HG02610 (cell line): Measurements from ENCODE around the gene NAA80.
A peak's percentile ranks its signal among the peaks of the same experiment; 100 is the strongest.

Experiments used
- ATAC-seq: cut with Tn5 transposase; IDR thresholded peaks from one replicate; pipeline ENCODE4 v1.9.1; 2021; ENCODE audit warnings: mild to moderate bottlenecking, moderate library complexity; ENCODE audit not compliant: unreplicated experiment

The NAA80 gene

DNA sequence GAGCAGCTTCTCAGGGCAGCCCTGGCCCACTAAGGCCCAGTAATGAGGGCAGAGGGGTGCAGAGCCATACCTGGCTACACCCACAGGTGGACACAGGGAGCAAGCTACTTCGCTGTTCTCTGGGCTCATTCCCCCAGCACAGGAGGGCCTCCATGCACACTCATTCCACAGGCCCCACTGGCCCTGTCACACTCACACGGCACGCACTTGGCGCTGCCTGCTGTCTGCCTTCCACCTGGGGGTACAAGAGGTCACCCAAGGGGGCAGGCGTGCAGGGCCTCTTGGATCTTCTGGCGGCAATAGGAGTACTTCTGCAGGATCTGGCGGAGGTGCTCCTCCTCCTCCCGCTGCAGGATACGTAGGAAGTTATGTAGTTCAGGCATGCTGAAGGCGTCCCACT lies 31.1 kb upstream of the NAA80 start:
- no peak for ATAC-seq

DNA sequence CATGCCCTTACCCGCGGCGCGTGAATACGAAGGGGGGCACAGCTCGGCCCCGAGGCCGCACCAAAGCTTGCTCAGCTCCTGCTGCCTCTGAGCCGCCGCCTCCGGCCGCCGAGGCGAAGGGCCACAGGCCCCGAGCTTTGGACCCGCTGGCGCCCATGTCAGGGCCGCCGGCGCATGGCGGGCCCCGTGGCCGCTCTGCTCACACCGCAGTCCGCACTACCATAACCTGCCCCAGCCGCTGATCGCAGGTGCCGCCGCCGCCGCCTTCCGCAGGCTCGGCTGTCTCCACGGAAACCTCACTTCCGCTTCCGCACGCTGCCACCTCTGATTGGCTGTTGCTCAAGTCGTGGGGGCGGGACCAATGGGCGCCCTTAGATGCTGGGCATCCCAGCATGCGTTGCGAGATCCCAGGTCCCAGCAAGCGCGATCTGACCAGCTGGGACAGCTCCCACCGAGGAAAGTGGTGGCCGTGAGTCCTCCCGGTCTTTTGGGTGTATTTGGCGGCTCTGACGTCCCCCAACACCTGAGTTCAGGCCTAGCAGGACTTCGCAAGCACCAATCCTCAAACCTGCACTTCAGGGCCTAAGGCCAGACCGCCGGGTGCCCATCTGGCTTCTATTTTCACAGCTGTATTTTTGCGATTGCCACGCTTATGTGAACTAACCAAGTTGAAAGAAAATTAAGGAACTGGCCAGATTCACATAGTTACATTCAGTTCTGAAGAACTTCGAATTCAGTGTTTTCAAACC lies 28.9 kb upstream of the NAA80 start, which contains the start of gene TUSC2:
Gene TUSC2 (minus strand): TSS at position 281 of the 749 bp plus-strand sequence. CDS start 124 bp downstream, at position 157.
- ATAC-seq = peak; percentile 83

DNA sequence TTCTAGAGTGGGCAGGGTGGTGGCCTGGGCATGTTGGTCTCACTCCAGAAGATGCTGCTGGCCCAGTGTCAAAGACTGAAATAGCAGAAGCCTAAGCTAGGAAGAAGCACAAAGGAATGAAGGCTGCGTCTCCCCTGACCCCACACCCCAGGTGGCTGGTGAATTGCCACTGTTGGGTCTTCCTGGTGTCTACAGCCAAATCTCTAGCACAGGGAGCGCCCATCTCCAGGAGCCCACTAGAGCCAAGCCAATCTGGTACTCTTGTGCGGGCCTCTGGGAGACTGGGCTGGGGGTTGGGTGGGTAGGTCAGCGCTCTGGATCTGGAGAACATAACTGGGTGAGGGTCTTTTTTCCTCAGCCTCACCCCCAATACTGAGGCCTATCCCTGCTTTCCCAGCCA lies 27.9 kb upstream of the NAA80 start:
- no peak for ATAC-seq

DNA sequence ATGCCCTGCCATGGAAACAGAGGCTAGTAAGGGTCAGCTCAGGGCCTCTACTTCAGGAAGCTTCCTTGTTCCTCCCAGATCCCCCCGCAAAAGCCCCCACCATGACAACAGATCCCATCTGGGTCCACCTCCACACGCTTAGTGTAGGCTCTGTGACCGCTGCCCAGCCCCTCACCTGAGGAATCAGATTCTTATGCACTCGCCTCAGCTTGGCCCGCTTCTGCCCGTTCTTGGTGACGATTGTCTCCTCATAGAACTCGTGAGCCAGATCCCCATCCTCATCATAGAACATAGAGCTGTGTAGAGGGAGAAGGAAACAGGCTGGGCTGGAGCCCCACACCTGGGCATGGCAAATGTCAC lies 27.0 kb upstream of the NAA80 start:
- ATAC-seq = no peak

DNA sequence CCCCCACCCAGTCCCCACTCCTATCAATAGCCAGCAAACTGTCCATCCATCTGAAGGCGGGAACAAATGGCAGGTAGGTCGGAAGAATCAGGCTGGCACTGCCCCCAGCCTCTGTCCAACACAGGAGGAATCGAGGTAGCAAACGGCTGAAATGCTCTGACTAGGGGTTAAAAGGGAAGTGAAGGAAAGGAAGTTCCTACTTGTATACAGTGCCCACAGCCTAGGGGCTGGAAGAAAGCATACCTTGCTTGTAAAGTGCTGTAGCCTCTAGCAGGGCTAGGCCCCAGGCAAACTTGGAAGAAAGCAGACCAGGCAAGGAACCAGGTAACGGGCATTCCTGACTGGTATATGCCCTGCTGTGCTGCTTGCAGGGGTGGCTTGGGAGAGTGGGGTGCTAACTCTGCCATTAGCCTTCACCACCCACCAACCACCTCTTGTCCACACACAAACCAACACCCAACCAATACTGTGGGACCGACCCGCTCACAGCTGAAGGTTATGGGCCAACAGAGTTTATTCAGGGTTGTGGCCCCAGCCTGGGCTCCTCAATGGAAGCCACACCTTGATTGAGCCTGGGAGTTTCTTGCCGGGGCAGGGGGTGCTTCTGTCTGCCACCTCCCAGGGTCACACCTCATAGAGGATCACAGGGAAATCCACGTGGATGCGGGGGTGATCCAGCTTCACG lies 26.4 kb upstream of the NAA80 start:
- no peak for ATAC-seq

DNA sequence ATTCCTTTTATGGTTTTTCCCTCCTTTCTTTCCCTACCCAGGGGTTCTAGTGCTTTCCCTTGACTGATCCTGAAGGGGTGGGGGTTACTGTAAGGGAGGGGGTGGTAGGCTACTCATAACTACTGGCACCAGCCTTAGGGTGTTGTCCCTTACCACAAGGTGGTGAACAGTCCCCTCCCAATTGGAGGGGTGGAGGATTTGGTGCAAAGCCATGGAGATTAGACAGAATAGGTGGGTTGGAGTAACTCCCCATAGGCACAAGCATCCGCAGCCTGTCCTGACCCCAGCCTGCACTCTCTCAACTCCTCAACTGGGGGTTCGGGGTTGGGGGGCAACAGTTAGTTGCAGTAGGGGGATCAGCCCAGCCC lies 25.9 kb upstream of the NAA80 start:
- ATAC-seq = no peak

DNA sequence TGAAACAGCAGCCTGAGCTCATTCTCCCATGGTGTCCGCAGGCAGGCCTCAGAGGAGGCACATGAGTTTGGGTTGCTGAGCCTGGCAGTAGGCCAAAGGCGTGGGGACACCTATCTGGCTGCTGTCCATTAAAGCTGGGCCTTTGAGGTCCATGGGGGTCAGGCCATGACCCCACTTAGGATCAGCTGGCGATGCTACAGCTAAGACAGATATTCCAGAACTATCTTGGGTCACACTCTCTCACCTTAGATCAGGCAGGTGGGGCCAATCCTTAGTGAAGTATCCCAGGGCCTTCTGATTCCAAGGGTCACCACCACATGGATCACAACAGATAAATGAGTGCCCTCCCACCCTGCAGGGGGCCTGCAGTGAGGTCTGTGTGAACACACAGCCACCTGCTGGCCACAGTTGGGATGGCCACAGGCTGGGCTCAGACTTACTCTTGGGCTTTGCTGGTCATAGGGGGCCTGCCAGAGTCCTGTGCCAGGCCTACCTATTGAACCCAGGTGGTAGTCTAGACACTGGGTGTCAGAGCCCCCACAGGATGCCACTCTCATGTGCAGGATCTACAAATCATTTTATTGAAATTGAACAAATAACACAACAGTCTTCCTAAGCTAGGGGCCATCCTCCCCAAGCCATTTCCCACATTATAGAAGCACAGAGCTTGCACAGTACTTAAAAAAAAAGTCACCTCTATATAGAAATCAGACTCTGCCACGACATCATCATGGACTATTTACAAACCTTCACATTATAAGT lies 25.3 kb upstream of the NAA80 start:
- ATAC-seq = peak; percentile 21

DNA sequence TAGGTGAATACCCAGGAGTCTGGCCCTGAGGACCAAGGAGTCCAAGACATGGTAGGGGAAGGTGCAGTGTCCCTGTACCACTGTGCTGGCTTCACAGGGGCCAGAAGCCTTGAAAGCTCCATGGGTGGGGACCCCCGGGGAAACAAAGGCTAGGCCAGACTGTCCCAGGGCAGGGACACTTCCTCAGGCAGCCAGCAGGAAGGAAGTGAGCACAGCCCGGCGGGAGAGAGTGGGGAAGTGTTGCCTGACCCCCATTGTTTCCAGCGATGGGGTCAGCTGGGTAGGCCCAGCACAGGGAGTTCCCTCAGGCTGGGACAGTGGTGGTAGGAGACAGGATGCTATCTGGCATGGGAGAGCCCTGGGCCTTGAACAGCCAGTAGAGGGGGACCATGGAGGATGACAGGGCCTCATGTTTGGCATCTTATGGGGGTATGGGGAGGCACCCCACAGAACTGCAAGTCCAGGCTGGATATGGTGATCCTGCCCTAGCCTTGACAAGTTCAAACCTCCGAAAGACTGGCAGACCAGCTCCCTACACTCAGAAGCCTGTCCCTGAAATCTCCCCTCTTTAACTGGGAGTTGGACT lies 24.5 kb upstream of the NAA80 start:
- no peak for ATAC-seq

DNA sequence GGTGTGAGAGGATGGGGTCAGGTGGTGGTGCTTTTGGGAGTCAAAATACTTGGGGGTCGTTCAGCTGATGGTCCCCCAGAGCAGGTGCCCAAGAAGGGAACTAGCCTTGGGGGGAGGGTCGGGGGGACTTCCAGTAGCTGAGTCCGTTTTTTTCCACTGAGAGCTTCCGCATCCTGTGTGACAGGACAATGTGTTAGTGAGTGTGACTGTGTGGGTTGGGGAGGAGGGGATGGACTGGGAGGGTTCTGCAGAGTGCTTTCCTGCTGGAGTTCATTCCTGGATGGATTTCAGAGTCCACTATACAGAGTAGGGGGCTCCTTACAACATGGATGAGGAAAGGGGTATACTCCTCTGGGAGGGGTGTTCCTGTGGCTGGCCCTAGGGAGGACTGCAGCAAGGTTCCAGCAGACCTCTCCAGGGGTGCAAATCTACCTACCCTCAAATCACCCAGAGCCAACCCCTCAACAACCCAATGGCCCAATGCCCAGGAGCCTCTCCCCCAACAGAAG lies 23.9 kb upstream of the NAA80 start:
- ATAC-seq = no peak

DNA sequence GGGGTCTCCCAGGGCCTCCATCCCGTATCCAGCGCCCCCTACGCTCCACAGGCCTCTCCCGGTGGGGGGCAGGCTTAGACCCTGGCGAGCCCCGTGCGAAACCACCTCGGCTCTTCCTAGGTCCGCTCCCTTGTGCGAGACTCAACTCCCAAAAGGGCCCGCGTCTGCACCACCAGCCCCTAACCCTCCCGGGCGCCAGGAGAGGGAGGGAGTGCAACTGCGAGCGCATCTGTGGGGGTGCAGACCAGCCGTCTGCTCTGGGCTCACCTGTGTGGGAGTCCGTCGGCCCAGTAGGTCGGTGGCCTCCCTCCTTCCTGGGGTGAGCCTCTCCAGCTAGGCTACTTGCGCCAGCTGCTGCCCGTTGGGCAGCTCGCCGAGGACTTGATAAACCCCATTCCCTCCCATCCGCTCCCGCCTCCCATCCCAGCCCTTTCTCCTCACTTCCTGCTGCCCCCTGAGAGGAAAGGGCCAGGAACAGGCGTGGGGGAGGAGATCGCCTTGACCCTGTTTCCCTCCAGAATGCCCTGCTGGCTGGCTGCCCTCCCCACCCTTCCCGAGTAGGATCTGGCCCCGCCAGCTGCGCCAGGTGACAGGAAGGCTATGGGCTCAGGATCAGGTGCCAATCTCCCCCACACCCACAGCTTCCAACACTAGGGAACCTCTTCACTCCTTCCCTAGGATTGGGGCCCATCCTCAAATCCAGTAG lies 23.3 kb upstream of the NAA80 start, which contains the start of gene HYAL2:
Gene HYAL2 (minus strand): TSS at position 360 of the 706 bp plus-strand sequence. CDS start 2,256 bp downstream, outside the sequence.
- ATAC-seq = no peak

DNA sequence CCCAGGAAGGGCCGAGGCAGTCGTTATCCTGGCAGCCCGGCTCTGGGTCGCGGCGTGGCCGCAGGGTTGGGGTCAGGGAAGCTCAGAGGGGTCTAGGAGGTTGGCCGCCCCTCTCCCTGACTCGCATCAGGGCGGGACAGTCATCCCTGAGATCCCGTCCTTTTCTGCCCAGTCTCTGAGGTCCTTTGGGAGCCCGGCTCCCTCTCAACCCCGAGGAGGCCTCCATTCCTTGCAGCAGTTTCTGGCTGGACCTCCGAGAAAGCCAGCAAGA lies 22.8 kb upstream of the NAA80 start:
- ATAC-seq = no peak

DNA sequence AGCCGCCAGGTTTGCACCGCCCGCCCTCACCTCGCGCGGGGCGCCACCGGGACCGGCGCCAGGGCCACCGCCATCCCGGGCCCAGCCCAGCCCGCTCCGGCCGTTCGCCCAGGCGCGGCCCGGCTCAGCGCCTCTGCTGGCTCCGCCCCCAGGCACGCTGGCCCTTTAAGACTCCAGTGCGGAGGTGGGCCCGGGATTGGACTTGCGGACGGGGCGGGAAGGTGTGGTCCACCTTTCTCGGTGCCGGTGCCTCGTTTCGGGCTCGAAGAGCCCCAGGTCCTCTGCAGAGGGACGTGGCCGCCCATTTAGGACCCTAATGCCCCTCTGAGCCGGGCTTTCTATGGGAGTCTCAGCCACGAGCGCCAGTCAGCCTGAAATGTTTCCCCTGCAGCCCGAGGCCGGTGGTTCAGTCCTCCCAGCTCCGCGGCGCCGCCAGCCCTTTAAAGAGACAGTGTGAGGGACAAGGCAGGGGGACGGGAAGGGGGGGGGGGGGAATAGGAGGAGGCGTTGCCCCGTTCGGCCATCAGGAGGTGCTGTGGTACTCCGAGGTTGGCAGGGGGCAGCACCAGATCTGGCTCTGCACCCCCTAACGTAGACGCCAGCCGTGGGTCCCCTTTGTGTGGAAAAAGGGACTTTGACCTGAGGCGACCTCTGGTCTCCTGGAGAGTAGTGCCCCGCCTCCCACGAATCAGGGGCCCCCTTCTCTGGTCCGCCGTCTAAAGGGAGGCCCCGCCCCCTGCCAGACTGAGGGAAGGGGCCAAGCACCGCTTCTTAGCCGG lies 22.3 kb upstream of the NAA80 start:
- peak; percentile 80 for ATAC-seq

DNA sequence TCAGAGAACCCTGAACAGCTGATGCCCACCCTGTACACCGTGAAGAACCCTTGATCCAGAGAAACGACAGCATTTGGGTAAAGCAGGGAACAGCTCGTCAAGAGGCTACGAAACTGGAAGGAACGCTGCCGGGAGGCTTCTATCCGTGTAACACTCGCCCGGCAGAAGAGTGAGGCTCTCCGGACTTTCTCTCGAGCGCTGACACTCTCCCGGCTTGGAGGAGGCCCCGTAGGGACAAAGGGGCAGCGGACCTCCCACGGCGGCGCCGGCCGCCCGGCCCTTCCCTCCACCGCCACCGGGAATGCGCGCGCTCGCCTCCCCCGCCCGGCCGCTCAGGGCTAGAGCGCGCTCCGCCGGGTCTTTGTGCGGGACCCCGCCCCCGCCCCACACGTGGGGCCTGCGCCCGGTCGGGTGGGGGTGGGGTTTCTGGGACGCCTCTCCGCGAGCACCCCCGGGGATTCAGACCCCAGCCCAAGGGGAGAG lies 21.7 kb upstream of the NAA80 start:
- peak; percentile 42 for ATAC-seq

DNA sequence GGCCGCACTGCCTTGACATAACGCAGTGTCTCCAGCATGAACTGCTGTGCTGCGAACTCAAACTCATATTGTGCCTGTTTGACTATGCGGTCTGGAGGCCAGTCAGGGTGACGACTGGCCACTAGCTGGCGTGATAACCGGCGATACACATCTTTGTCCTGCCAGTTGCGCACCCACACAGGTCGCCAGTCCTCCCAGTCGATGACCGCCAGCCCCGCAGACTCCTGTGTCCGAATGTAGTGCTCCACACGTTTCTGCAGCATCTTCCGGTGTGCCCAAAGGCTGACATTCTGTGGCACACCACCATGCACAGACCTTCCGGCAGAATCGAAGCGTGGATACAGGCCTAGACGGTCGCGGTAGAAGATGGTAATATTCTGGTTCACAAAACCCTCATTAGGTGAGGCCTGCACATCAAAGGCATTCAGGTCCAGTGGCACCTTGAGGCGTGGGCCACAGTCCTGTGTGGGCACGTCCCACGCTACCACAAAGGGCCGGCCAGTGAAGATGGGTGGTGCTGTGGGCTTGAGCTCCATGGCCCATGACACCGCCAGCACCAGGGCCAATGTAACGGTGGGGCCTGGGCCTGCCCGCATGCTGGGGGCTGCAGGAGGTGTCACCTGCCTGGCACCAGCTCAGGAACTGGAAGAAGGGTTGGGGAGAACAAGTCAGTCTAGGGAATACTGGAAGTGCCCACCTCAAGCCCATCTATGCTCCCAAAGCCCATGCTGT lies 20.9 kb upstream of the NAA80 start:
- ATAC-seq = no peak

DNA sequence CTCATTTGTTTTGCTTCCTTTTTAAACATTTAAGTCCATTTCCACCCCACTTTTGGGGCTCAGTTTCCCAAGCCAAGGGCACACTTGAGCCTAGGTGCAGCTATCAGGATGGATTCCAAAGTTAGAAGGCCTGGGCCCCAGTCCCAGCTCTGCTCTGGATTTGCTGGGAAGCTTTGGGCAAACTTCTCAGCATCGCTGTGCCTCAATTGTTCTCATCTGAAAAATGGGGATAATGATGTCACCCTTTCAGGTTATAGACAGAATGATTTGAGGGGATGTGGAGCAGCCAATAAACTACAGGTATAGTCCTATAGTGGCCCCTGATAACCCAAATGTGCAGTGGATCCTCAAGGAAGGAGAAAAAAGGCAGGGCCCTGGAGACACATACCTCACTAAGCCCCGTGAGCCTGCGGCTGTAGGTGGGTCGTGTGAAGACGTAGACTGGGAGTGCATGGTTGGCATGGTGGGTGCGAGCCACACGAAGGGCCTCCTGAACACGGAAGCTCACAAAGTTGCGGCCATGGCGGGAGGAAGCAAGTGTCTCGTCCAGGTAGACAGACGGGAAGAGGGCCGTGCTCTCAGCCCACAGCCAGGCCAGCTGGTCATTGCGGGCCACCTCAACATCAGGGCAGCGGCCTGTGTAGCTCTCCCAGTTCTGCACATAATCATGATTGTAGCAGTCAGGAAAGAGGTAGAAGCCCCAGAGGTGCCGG lies 20.1 kb upstream of the NAA80 start:
- no peak for ATAC-seq

DNA sequence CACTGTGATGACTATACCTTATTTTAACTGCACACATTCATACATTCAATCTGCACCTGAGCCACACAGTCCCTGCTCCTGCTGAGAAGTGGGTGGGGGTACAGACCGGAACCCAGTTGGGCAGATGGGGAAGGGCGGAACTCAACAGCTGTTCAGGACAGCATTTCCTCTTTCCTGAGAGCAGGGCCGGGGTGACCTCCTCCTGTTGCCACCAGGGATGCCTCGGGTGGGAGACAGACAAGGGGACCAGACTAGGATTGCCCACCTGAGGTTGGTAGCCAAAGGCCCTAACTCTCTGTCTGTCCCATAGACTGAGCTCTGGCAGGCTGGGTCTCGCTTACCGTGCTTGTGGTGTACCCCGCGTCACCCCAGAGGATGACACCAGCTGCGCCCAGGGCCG lies 19.4 kb upstream of the NAA80 start:
- no peak for ATAC-seq

DNA sequence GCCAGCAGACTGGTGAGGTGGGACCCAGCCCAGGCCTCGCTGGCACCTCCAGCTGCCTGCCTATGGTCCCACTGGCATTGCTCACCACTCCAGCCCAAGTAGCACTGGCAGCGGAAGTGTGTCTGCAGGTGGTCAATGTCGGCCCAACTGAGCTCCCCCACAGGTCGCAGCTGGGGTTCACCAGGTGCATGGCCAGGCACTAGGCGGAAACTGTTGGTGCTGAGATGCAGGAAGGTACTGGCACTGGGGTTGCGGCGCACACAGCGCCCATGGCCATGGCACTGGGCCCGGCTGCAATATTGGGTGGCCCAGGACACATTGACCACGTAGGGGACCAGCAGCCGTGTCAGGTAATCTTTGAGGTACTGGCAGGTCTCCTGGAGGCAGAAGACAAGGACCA lies 19.0 kb upstream of the NAA80 start:
- no peak for ATAC-seq

DNA sequence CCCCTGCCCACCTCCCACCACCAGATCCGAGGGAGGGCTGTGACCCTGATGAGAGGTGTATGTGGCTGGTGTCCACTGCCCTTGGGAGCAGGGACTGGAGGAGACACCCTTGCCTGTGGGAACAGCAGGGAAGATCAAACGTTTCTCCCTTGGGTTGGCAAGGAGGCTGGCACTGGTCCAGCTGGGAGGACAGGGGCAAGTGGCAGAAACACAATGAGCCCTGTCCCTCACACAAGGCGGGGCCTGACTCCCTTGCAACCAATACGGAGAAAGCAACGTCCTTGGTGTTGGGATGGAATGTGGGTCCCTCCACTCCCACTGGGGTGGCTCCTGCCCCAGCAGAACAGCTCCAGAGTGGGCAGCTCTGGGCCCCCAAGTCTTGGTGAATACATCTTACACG lies 18.1 kb upstream of the NAA80 start:
- ATAC-seq = no peak
